Measurements from ENCODE around the gene COL18A1.

- TF ChIP-seq CTCF (optimal IDR thresholded peaks at IDR 0.05 in 1 of 3, IDR thresholded peaks at IDR 0.05 in 1 of 3, conservative IDR thresholded peaks at IDR 0.05 in 1 of 3; ENCODE audit: extremely low read depth in 1 of 3, insufficient read depth in 2 of 3, low read length in 3 of 3) (no peak), EZH2 (IDR thresholded peaks at IDR 0.05; ENCODE audit: low read length) (no peak)
Measured at GRCh38 chr21:45415943-45416611, 11.1 kb downstream of the COL18A1 start.

Data from keratinocyte (primary cell).